LNCaP clone FGC (cell line): ENCODE measurements around the gene ALDH3A1.

ENCODE experiments used
- DNase-seq: peaks from one replicate; pipeline ENCODE4 v3.0.0-alpha.2; 2011; ENCODE audit warnings: low read depth
- H3K4me3 ChIP-seq: 2 replicates; pipeline ENCODE4 v1.5.1; 2011; ENCODE audit warnings: mild to moderate bottlenecking, low read depth, low read length, control low read depth
- CTCF ChIP-seq: IDR thresholded peaks from 2 replicates; pipeline ENCODE4 v1.5.1; 2012; ENCODE audit warnings: mild to moderate bottlenecking; ENCODE audit not compliant: control insufficient read depth, insufficient read depth; ENCODE audit errors: extremely low read depth

Gene ALDH3A1

GRCh38 chr17:19752216-19753050, 4.3 kb upstream of the ALDH3A1 start:
- H3K4me3 ChIP-seq: no peak overlapping the region
- no peak for DNase-seq
- TF ChIP-seq CTCF: no peak

- no peak overlapping the region for H3K4me3 ChIP-seq
- DNase-seq: no peak
- no peak for TF ChIP-seq CTCF
Measured at GRCh38 chr17:19750835-19751234, 2.7 kb upstream of the ALDH3A1 start.

- no peak overlapping the region for H3K4me3 ChIP-seq
- no peak for DNase-seq
- no peak for TF ChIP-seq CTCF
Measured at GRCh38 chr17:19750020-19750572, 2.0 kb upstream of the ALDH3A1 start.

GRCh38 chr17:19748807-19749193, 702 bp upstream of the ALDH3A1 start:
- no peak overlapping the region for H3K4me3 ChIP-seq
- TF ChIP-seq CTCF: no peak
- no peak for DNase-seq

- no peak overlapping the region for H3K4me3 ChIP-seq
- DNase-seq: no peak
Measured at GRCh38 chr17:19747159-19747719, 859 bp downstream of the ALDH3A1 start.

GRCh38 chr17:19746517-19746916, 1.6 kb downstream of the ALDH3A1 start:
- DNase-seq: no peak
- no peak overlapping the region for H3K4me3 ChIP-seq
- no peak for TF ChIP-seq CTCF

More at GRCh38 chr17:19747159-19747719, 859 bp downstream of the ALDH3A1 start:
- TF ChIP-seq CTCF: no peak
